Measurements from ENCODE around the gene ITIH2. TPM values are rescaled to one million over a fixed set of nuclear protein-coding genes. Genes with fewer than 3 reads are reported as not detected.

ITIH2 gene
- total RNA-seq, 1 experiment from 2014 or later, result 13.3 TPM

DNA sequence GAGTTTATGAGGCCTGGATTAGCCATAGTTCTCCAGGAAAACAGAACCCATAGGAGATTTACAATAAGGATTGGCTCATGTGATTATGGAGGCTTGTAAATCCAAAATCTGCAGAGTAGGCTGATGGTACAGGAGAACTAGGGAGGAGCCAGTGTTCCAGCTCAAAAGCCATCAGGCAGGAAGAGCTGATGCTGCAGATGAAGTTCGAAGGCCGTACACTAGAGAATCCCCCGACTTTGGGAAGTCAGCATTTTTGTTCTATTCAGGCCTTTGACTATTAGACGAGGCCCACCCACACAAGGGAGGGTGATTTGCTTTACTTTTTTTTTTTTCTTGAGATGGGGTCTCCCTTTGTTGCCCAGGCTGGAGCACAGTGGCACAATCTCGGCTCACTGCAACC is 47.1 kb downstream of the ITIH2 start:
- peaks cover 1% of the 10 kb centered on the region; the same call in 1 of the 2 replicates for H3K36me3 ChIP-seq (ENCODE audit: control insufficient read depth, insufficient read depth, low read length)
- no TSS peak for BruUV-seq (replicated peaks)

DNA sequence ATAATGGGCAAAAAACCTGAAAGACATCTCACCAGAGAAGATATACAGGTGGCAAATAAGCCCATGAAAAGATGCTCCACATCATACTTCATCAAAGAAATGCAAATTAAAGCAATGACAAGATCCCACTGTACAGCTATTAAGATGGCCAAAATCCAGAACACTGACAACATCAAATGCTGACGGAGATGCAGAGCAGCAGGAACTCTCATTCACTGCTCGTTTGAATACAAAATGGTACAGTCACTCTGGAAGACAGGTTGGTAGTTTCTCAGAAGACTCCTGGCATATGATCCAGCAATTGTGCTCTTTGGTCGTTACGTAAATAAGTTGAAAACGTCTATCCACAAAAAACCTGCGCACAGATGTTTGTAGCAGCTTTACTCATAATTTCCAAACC is 49.1 kb downstream of the ITIH2 start:
- Mint-ChIP-seq H3K4me1 (ENCODE audit: low read depth, unreplicated experiment) (no peaks in the 10 kb centered on the region), H3K27me3 (ENCODE audit: insufficient read depth, unreplicated experiment) (no peaks in the 10 kb centered on the region), H3K36me3 (ENCODE audit: insufficient read depth, unreplicated experiment) (peaks cover 78% of the 10 kb centered on the region), H3K4me3 (ENCODE audit: unreplicated experiment) (no peak overlapping the region), H3K9me3 (ENCODE audit: unreplicated experiment) (no peaks in the 10 kb centered on the region), H3K27ac (ENCODE audit: unreplicated experiment) (no peak overlapping the region)
- peaks cover 1% of the 10 kb centered on the region; the same call in 1 of the 2 replicates for H3K36me3 ChIP-seq (ENCODE audit: control insufficient read depth, insufficient read depth, low read length)
- intact Hi-C loops (cut with micrococcal nuclease; ENCODE audit: unreplicated experiment), result no loop called here
- TF ChIP-seq, protein P1, sequence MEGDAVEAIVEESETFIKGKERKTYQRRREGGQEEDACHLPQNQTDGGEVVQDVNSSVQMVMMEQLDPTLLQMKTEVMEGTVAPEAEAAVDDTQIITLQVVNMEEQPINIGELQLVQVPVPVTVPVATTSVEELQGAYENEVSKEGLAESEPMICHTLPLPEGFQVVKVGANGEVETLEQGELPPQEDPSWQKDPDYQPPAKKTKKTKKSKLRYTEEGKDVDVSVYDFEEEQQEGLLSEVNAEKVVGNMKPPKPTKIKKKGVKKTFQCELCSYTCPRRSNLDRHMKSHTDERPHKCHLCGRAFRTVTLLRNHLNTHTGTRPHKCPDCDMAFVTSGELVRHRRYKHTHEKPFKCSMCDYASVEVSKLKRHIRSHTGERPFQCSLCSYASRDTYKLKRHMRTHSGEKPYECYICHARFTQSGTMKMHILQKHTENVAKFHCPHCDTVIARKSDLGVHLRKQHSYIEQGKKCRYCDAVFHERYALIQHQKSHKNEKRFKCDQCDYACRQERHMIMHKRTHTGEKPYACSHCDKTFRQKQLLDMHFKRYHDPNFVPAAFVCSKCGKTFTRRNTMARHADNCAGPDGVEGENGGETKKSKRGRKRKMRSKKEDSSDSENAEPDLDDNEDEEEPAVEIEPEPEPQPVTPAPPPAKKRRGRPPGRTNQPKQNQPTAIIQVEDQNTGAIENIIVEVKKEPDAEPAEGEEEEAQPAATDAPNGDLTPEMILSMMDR (IDR thresholded peaks at IDR 0.05; ENCODE audit: insufficient read depth in 1 of 2, low read depth in 1 of 2, low read length in 1 of 2, severe bottlenecking in 1 of 2, unreplicated experiment in 1 of 2), result no peak
- H3K27me3 ChIP-seq (replicated peaks; ENCODE audit: control insufficient read depth, insufficient read depth, low read length), result no peaks in the 10 kb centered on the region
- no peak for DNase-seq
- CTCF ChIA-PET, result interaction anchor here (1.1 kb wide), 1 partner anchor 227 kb away, joined by 3 read pairs; no protein-coding TSS in a partner anchor
- H3K4me3 ChIP-seq (ENCODE audit: low read depth, low read length), result no peak overlapping the region
- no peaks in the 10 kb centered on the region for H3K9me3 ChIP-seq
- POLR2A ChIA-PET, result no interaction called here
- no TSS peak for BruUV-seq (replicated peaks)
- H3K4me1 ChIP-seq, result no peaks in the 10 kb centered on the region

More for the DNA sequence above, 47.1 kb downstream of the ITIH2 start:
- no peak overlapping the region for H3K4me3 ChIP-seq (ENCODE audit: low read depth, low read length)
- H3K4me3 Mint-ChIP-seq (ENCODE audit: unreplicated experiment), result no peak overlapping the region
- intact Hi-C loops (cut with micrococcal nuclease; ENCODE audit: unreplicated experiment), result no loop called here
- H3K4me1 ChIP-seq, result no peaks in the 10 kb centered on the region
- peaks cover 64% of the 10 kb centered on the region for H3K36me3 Mint-ChIP-seq (ENCODE audit: insufficient read depth, unreplicated experiment)
- TF ChIP-seq, protein P1 (IDR thresholded peaks at IDR 0.05; ENCODE audit: insufficient read depth in 1 of 2, low read depth in 1 of 2, low read length in 1 of 2, severe bottlenecking in 1 of 2, unreplicated experiment in 1 of 2), result no peak
- no peak overlapping the region for H3K27ac Mint-ChIP-seq (ENCODE audit: unreplicated experiment)
- ChIA-PET CTCF (no interaction called here), POLR2A (no interaction called here)
- H3K27me3 Mint-ChIP-seq (ENCODE audit: insufficient read depth, unreplicated experiment), result no peaks in the 10 kb centered on the region
- no peaks in the 10 kb centered on the region for H3K9me3 ChIP-seq
- H3K9me3 Mint-ChIP-seq (ENCODE audit: unreplicated experiment), result no peaks in the 10 kb centered on the region
- H3K4me1 Mint-ChIP-seq (ENCODE audit: low read depth, unreplicated experiment), result no peaks in the 10 kb centered on the region
- no peaks in the 10 kb centered on the region for H3K27me3 ChIP-seq (replicated peaks; ENCODE audit: control insufficient read depth, insufficient read depth, low read length)
- DNase-seq, result no peak

DNA sequence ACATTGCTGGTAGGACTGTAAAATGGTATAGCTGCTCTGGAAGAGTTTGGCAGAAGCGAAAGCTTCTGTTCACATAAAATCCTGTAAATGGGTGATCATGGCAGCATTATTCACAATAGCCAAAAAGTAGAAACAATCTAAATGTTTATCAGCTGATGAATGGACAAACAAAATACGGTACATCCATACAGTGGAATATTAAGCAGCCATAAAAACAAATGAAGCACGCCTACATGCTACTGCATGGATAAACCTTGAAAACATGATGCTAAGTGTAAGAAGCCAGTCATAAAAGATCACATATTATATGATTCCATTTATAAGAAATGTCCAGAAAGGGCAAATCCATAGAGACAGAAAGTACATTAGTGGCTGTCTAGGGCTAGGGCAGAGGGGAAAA is 52.0 kb downstream of the ITIH2 start:
- Mint-ChIP-seq H3K4me3 (ENCODE audit: unreplicated experiment) (no peak overlapping the region), H3K36me3 (ENCODE audit: insufficient read depth, unreplicated experiment) (peaks cover 89% of the 10 kb centered on the region), H3K4me1 (ENCODE audit: low read depth, unreplicated experiment) (no peaks in the 10 kb centered on the region), H3K27ac (ENCODE audit: unreplicated experiment) (no peak overlapping the region), H3K9me3 (ENCODE audit: unreplicated experiment) (no peaks in the 10 kb centered on the region), H3K27me3 (ENCODE audit: insufficient read depth, unreplicated experiment) (no peaks in the 10 kb centered on the region)
- H3K4me3 ChIP-seq (ENCODE audit: low read depth, low read length), result no peak overlapping the region
- CTCF ChIA-PET, result no interaction called here
- DNase-seq, result no peak
- H3K27me3 ChIP-seq (replicated peaks; ENCODE audit: control insufficient read depth, insufficient read depth, low read length), result no peaks in the 10 kb centered on the region
- TF ChIP-seq, protein P1 (IDR thresholded peaks at IDR 0.05; ENCODE audit: insufficient read depth in 1 of 2, low read depth in 1 of 2, low read length in 1 of 2, severe bottlenecking in 1 of 2, unreplicated experiment in 1 of 2), result no peak
- peaks cover 1% of the 10 kb centered on the region for H3K36me3 ChIP-seq (ENCODE audit: control insufficient read depth, insufficient read depth, low read length)
- no TSS peak for BruUV-seq (replicated peaks)
- intact Hi-C loops (cut with micrococcal nuclease; ENCODE audit: unreplicated experiment), result loop anchor here (5.0 kb wide), 1 partner anchor 1452 kb away; no protein-coding TSS in a partner anchor
- POLR2A ChIA-PET, result no interaction called here
- no peaks in the 10 kb centered on the region for H3K4me1 ChIP-seq
- no peaks in the 10 kb centered on the region for H3K9me3 ChIP-seq

All from Caco-2 (cell line).